HCT116 (cell line): ENCODE data around the gene CD19. TPM values are rescaled to one million over a fixed set of nuclear protein-coding genes. Genes with fewer than 3 reads are reported as not detected.

Source experiments
- ATAC-seq: fragments of 200-7000 bp; cut with Tn5 transposase; 2 replicates; pipeline ENCODE4 v1.9.1; 2020; ENCODE audit warnings: mild to moderate bottlenecking, moderate library complexity
- BruUV-seq: library from RNA; stranded (reverse); fragments of 400-500 nt; replicated peaks from 2 replicates; lab custom pipeline; 2021; lab: Mats Ljungman, UMichigan
- CTCF ChIA-PET: fragments of 300-600 bp; sonication (Branson Sonifier 250); formaldehyde crosslinking; loops from one replicate; lab custom pipeline; 2021; ENCODE audit warnings: antibody characterized with exemption; lab: Charles Lee
- POLR2A ChIA-PET: fragments of 300-600, 350-600 bp; sonication (Branson Sonifier 250); formaldehyde crosslinking; loops from one replicate; lab custom pipeline; 2021; ENCODE audit warnings: antibody characterized with exemption; lab: Charles Lee
- RAD21 ChIA-PET, 2 experiments: fragments of 300-600 bp; sonication (Branson Sonifier 250); formaldehyde crosslinking; loops; one replicate each; lab custom pipeline; 2023; ENCODE audit warnings: low total read pairs in 2 of 2; ENCODE audit not compliant: uncharacterized antibody in 2 of 2, unreplicated experiment in 2 of 2, low non-redundant PET in 1 of 2; lab: Charles Lee
- DNase-seq: peaks from one replicate; pipeline ENCODE4 v3.0.0-alpha.2; 2010; ENCODE audit warnings: low read depth, low spot score
- H2AFZ ChIP-seq: fragments of 200-600 bp; shearing (Covaris generic), sonication (generic); 2 replicates; pipeline ENCODE4 v1.6.1; 2017; ENCODE audit warnings: low read depth, mixed run types, mixed read lengths, antibody characterized with exemption, low read length; ENCODE audit not compliant: poor library complexity, severe bottlenecking
- H3K27ac ChIP-seq: 2 replicates; pipeline ENCODE4 v1.5.1; 2012; ENCODE audit warnings: low read depth, low read length
- H3K27me3 ChIP-seq: fragments of 200-600 bp; sonication (generic); 2 replicates; pipeline ENCODE4 v1.6.1; 2016; ENCODE audit warnings: mixed run types, low read length, mixed read lengths; ENCODE audit not compliant: insufficient read depth
- H3K36me3 ChIP-seq, 2 experiments: fragments of 200-500 bp in 1 of 2; fragments of 200-600 bp in 1 of 2; sonication (Bioruptor generic) in 1 of 2; sonication (generic) in 1 of 2; 2 replicates each; pipeline versions ENCODE4 v1.5.1 to v1.6.1; 2014 to 2016; ENCODE audit warnings: low read length in 2 of 2, inconsistent platforms in 1 of 2, mixed read lengths in 1 of 2, mixed run types in 1 of 2; ENCODE audit not compliant: insufficient read depth in 2 of 2, control insufficient read depth in 1 of 2
- H3K4me1 ChIP-seq, 2 experiments: fragments of 200-600 bp in 1 of 2; sonication (generic) in 1 of 2; 2 replicates each; pipeline versions ENCODE4 v1.5.1 to v1.6.1; 2012 to 2017; ENCODE audit warnings: low read length in 2 of 2, inconsistent platforms in 1 of 2, mild to moderate bottlenecking in 1 of 2, mixed read lengths in 1 of 2, mixed run types in 1 of 2, moderate library complexity in 1 of 2; ENCODE audit not compliant: insufficient read depth in 2 of 2, control insufficient read depth in 1 of 2
- H3K4me2 ChIP-seq: fragments of 200-600 bp; sonication (generic); 2 replicates; pipeline ENCODE4 v1.6.1; 2017; ENCODE audit warnings: mixed run types, low read length, mixed read lengths
- H3K4me3 ChIP-seq, 2 experiments: fragments of 200-600 bp in 1 of 2; sonication (generic) in 1 of 2; replicated peaks in 1 of 2; 2 replicates each; pipeline ENCODE4 v1.5.1; 2011 to 2016; ENCODE audit warnings: low read length in 2 of 2, control low read depth in 1 of 2, low read depth in 1 of 2, mild to moderate bottlenecking in 1 of 2, mixed read lengths in 1 of 2, mixed run types in 1 of 2
- H3K79me2 ChIP-seq: fragments of 200-600 bp; sonication (generic); 2 replicates; pipeline ENCODE4 v1.6.1; 2017; ENCODE audit warnings: mild to moderate bottlenecking, mixed run types, low read length, moderate library complexity, mixed read lengths; ENCODE audit not compliant: insufficient read depth
- H3K9ac ChIP-seq: fragments of 200-600 bp; sonication (generic); 2 replicates; pipeline ENCODE4 v1.6.1; 2016; ENCODE audit warnings: low read length, mixed read lengths
- H3K9me2 ChIP-seq: fragments of 200-600 bp; sonication (generic), shearing (Covaris generic); 2 replicates; pipeline ENCODE4 v1.6.1; 2017; ENCODE audit warnings: mixed run types, mild to moderate bottlenecking, moderate library complexity; ENCODE audit not compliant: insufficient read depth
- H3K9me3 ChIP-seq, 2 experiments: fragments of 200-500 bp in 1 of 2; fragments of 200-600 bp in 1 of 2; sonication (Bioruptor generic) in 1 of 2; sonication (generic) in 1 of 2; 2 replicates each; pipeline ENCODE4 v1.6.1; 2014 to 2017; ENCODE audit warnings: low read length in 2 of 2, mixed read lengths in 2 of 2, inconsistent platforms in 1 of 2, low read depth in 1 of 2, mild to moderate bottlenecking in 1 of 2, mixed run types in 1 of 2, moderate library complexity in 1 of 2; ENCODE audit not compliant: control insufficient read depth in 1 of 2, insufficient read depth in 1 of 2
- H4K20me1 ChIP-seq: fragments of 200-600 bp; sonication (generic), shearing (Covaris generic); 2 replicates; pipeline ENCODE4 v1.6.1; 2017; ENCODE audit warnings: mixed run types, mild to moderate bottlenecking, moderate library complexity; ENCODE audit not compliant: insufficient read depth
- CBX3 ChIP-seq: IDR thresholded peaks from 2 replicates; pipeline ENCODE4 v1.6.1; 2012; ENCODE audit warnings: low read depth
- CEBPB ChIP-seq: IDR thresholded peaks from 2 replicates; pipeline ENCODE4 v1.6.1; 2012; ENCODE audit warnings: low read depth
- EGR1 ChIP-seq: IDR thresholded peaks from 2 replicates; pipeline ENCODE4 v1.6.1; 2012; ENCODE audit warnings: low read depth
- EZH2 ChIP-seq: fragments of 200-600 bp; sonication (generic); IDR thresholded peaks from 2 replicates; pipeline ENCODE4 v1.6.1; 2017; ENCODE audit warnings: antibody characterized with exemption, mixed run types
- EZH2phosphoT487 ChIP-seq: fragments of 200-600 bp; IDR thresholded peaks from 2 replicates; pipeline ENCODE4 v1.6.1; 2018; ENCODE audit warnings: antibody characterized with exemption, borderline replicate concordance
- FOSL1 ChIP-seq: IDR thresholded peaks from 2 replicates; pipeline ENCODE4 v1.6.1; 2012; ENCODE audit warnings: low read depth
- JUND ChIP-seq: IDR thresholded peaks from 2 replicates; pipeline ENCODE4 v1.6.1; 2012
- POLR2A ChIP-seq: IDR thresholded peaks from 2 replicates; pipeline ENCODE4 v1.7.0; 2011; ENCODE audit warnings: borderline replicate concordance; ENCODE audit not compliant: insufficient read depth, insufficient read length; ENCODE audit errors: extremely low read depth
- POLR2AphosphoS5 ChIP-seq: IDR thresholded peaks from 2 replicates; pipeline ENCODE4 v1.6.1; 2011; ENCODE audit warnings: mild to moderate bottlenecking, low read depth, low read length, moderate library complexity
- RAD21 ChIP-seq: IDR thresholded peaks from 2 replicates; pipeline ENCODE4 v1.6.1; 2012; ENCODE audit warnings: low read depth, mild to moderate bottlenecking
- SIN3A ChIP-seq: IDR thresholded peaks from 2 replicates; pipeline ENCODE4 v1.6.1; 2012; ENCODE audit warnings: low read depth
- SP1 ChIP-seq: IDR thresholded peaks from 2 replicates; pipeline ENCODE4 v1.6.1; 2012; ENCODE audit warnings: low read depth
- SRF ChIP-seq: IDR thresholded peaks from 2 replicates; pipeline ENCODE4 v1.6.1; 2012; ENCODE audit warnings: low read depth
- TCF7L2 ChIP-seq: IDR thresholded peaks from 2 replicates; pipeline ENCODE4 v1.7.0; 2011; ENCODE audit warnings: borderline replicate concordance, inconsistent platforms; ENCODE audit not compliant: insufficient read depth, insufficient read length; ENCODE audit errors: extremely low read depth
- YY1 ChIP-seq: IDR thresholded peaks from 2 replicates; pipeline ENCODE4 v1.6.1; 2011; ENCODE audit warnings: low read length, low read depth, moderate library complexity, mild to moderate bottlenecking; ENCODE audit not compliant: insufficient replicate concordance; ENCODE audit errors: extremely low read depth
- ZBTB33 ChIP-seq: IDR thresholded peaks from 2 replicates; pipeline ENCODE4 v1.6.1; 2011; ENCODE audit warnings: mild to moderate bottlenecking, low read length, moderate library complexity; ENCODE audit not compliant: insufficient replicate concordance; ENCODE audit errors: extremely low read depth
- ZFX ChIP-seq: fragments of 450-650 bp; IDR thresholded peaks from 2 replicates; pipeline ENCODE4 v1.6.1; 2017
- ZNF274 ChIP-seq: fragments of 200-500 bp; sonication (Bioruptor generic); IDR thresholded peaks from 2 replicates; pipeline ENCODE4 v1.6.1; 2014; ENCODE audit warnings: mild to moderate bottlenecking, low read depth, low read length, inconsistent platforms
- intact Hi-C: fragments of 100-400 bp; cut with micrococcal nuclease; formaldehyde crosslinking; loops from 2 replicates; pipeline ENCODE4 v1.10.0; 2022
- total RNA-seq: library from RNA; stranded (reverse); gene quantifications from one replicate; pipeline ENCODE4 v1.2.1, GENCODE V29; 2021; ENCODE audit not compliant: unreplicated experiment

Gene CD19
- total RNA-seq, 1 experiment from 2014 or later = 0.27 TPM

- Histone ChIP-seq H4K20me1 (no peaks in the 10 kb centered on the region), H3K4me3 (no peak overlapping the region), H3K9ac (no peak overlapping the region), H3K27me3 (no peaks in the 10 kb centered on the region), H3K36me3 (peaks cover 44 to 53% of the 10 kb centered on the region in 2 experiments; a peak in 3 of 4 replicates), H3K79me2 (peaks cover 8% of the 10 kb centered on the region), H2AFZ (no peak overlapping the region), H3K4me1 (no peaks in the 10 kb centered on the region), H3K9me2 (no peaks in the 10 kb centered on the region)
- DNase-seq (no peak), ATAC-seq (no peak)
- no TSS peak for BruUV-seq
- CTCF ChIA-PET = no interaction called here
- TF ChIP-seq EGR1 (no peak), ZBTB33 (no peak), ZNF274 (no peak), FOSL1 (no peak), EZH2phosphoT487 (no peak), RAD21 (no peak), POLR2A (no peak), POLR2AphosphoS5 (no peak), EZH2 (no peak), CBX3 (no peak), YY1 (no peak), SP1 (no peak), JUND (no peak), SIN3A (no peak), CEBPB (no peak), ZFX (no peak), SRF (no peak), TCF7L2 (no peak)
- TF ChIP-seq, all 23 proteins: peak for 0
- ChIA-PET POLR2A (no interaction called here), RAD21 (no interaction called here)
- intact Hi-C loops = no loop called here
- Histone ChIP-seq H3K9me3 (no peaks in the 10 kb centered on the region), H3K27ac (no peak overlapping the region), H3K4me2 (no peak overlapping the region)
These were observed 27.1 kb downstream of the CD19 start for GRCh38 chr16:28958836-28959235.
